Lower leg skin (tissue), 3 donors: ENCODE results near the gene TMC1.
"Not testable (repeated sequence)": the region's sequence is repeated elsewhere in the genome, so short reads cannot be mapped to it uniquely, and the experiment has no call there.

ENCODE experiments used
- POLR2A ChIP-seq, 2 donors: fragments of 450-650 bp; IDR thresholded peaks; one replicate each; pipeline ENCODE4 v1.6.1; 2016 to 2017; ENCODE audit warnings: antibody characterized with exemption in 2 of 2, mild to moderate bottlenecking in 1 of 2, moderate library complexity in 1 of 2
- TF ChIP-seq, protein P1 (sequence below), 3 donors: fragments of 450-650 bp; IDR thresholded peaks; one replicate each; pipeline ENCODE4 v1.5.1; 2016; ENCODE audit warnings: antibody characterized with exemption in 3 of 3, mild to moderate bottlenecking in 3 of 3, moderate library complexity in 2 of 3

DNA sequence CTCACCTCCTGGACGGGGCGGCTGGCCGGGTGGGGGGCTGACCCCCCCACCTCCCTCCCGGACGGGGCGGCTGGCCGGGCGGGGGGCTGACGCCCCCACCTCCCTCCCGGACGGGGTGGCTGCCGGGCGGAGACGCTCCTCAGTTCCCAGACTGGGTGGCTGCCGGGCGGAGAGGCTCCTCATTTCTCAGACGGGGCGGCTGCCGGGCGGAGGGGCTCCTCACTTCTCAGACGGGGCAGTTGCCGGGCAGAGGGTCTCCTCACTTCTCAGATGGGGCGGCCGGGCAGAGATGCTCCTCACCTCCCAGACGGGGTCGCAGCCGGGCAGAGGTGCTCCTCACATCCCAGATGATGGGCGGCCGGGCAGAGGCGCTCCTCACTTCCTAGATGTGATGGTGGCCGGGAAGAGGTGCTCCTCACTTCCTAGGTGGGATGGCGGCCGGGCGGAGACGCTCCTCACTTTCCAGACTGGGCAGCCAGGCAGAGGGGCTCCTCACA lies 285.0 kb downstream of the TMC1 start:
- TF ChIP-seq, protein P1, sequence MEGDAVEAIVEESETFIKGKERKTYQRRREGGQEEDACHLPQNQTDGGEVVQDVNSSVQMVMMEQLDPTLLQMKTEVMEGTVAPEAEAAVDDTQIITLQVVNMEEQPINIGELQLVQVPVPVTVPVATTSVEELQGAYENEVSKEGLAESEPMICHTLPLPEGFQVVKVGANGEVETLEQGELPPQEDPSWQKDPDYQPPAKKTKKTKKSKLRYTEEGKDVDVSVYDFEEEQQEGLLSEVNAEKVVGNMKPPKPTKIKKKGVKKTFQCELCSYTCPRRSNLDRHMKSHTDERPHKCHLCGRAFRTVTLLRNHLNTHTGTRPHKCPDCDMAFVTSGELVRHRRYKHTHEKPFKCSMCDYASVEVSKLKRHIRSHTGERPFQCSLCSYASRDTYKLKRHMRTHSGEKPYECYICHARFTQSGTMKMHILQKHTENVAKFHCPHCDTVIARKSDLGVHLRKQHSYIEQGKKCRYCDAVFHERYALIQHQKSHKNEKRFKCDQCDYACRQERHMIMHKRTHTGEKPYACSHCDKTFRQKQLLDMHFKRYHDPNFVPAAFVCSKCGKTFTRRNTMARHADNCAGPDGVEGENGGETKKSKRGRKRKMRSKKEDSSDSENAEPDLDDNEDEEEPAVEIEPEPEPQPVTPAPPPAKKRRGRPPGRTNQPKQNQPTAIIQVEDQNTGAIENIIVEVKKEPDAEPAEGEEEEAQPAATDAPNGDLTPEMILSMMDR (IDR thresholded peaks at IDR 0.05): not testable (repeated sequence)
- not testable (repeated sequence) for TF ChIP-seq POLR2A (IDR thresholded peaks at IDR 0.05)
